CD14-positive monocyte (primary cell): ENCODE measurements around the gene AGGF1. TPM values are rescaled to one million over a fixed set of nuclear protein-coding genes. Genes with fewer than 3 reads are reported as not detected.
A peak's percentile ranks its signal among the peaks of the same experiment; 100 is the strongest.

Source experiments
- DNase-seq, 3 donors: peaks; one replicate each; pipeline ENCODE4 v3.0.0-alpha.2; 2011 to 2022
- H2AFZ ChIP-seq: 2 replicates; pipeline ENCODE4 v1.6.0; 2012; ENCODE audit warnings: mild to moderate bottlenecking, low read depth, low read length, inconsistent platforms; ENCODE audit not compliant: insufficient read depth, poor library complexity, severe bottlenecking
- H3K27ac ChIP-seq, 2 donors: 1 replicate in 1 of 2; 2 replicates in 1 of 2; pipeline ENCODE4 v1.5.1; 2012 to 2013; ENCODE audit warnings: low read length in 2 of 2, control low read depth in 1 of 2, inconsistent platforms in 1 of 2, low read depth in 1 of 2, mild to moderate bottlenecking in 1 of 2
- H3K27me3 ChIP-seq, 2 donors: one replicate each; pipeline versions ENCODE4 v1.6.0 to v1.6.1; 2011 to 2013; ENCODE audit warnings: low read length in 2 of 2; ENCODE audit not compliant: control insufficient read depth in 2 of 2, insufficient read depth in 2 of 2
- H3K36me3 ChIP-seq, 2 donors: replicated peaks in 1 of 2; 1 replicate in 1 of 2; 2 replicates in 1 of 2; pipeline versions ENCODE4 v1.5.1 to v1.6.1; 2012 to 2013; ENCODE audit warnings: low read length in 2 of 2, control low read depth in 1 of 2, inconsistent platforms in 1 of 2, mild to moderate bottlenecking in 1 of 2; ENCODE audit not compliant: insufficient read depth in 2 of 2, control insufficient read depth in 1 of 2
- H3K4me1 ChIP-seq, 2 donors: 1 replicate in 1 of 2; 2 replicates in 1 of 2; pipeline versions ENCODE4 v1.5.1 to v1.6.1; 2012 to 2013; ENCODE audit warnings: low read length in 2 of 2, control low read depth in 1 of 2, inconsistent platforms in 1 of 2, mild to moderate bottlenecking in 1 of 2, moderate library complexity in 1 of 2; ENCODE audit not compliant: insufficient read depth in 2 of 2, control insufficient read depth in 1 of 2
- H3K4me2 ChIP-seq: replicated peaks from 2 replicates; pipeline ENCODE3; 2012; ENCODE audit warnings: low read length, moderate library complexity, mild to moderate bottlenecking; ENCODE audit not compliant: poor library complexity, severe bottlenecking; ENCODE audit errors: extremely low read depth
- H3K4me3 ChIP-seq, 3 experiments: fragments of 200-600 bp in 1 of 3; sonication (generic) in 1 of 3; replicated peaks in 1 of 3; 1 replicate in 2 of 3; 2 replicates in 1 of 3; pipeline ENCODE4 v1.5.1; 2011 to 2013; ENCODE audit warnings: low read length in 3 of 3, mild to moderate bottlenecking in 3 of 3, control low read depth in 2 of 3, low read depth in 2 of 3, inconsistent platforms in 1 of 3, moderate library complexity in 1 of 3
- H3K79me2 ChIP-seq: 2 replicates; pipeline ENCODE4 v1.6.0; 2012; ENCODE audit warnings: mild to moderate bottlenecking, control low read depth, inconsistent platforms, low read length, moderate library complexity; ENCODE audit not compliant: insufficient read depth
- H3K9ac ChIP-seq: 2 replicates; pipeline ENCODE4 v1.6.0; 2017; ENCODE audit warnings: low read length, mild to moderate bottlenecking; ENCODE audit not compliant: insufficient read depth, poor library complexity, severe bottlenecking
- H3K9me3 ChIP-seq, 2 donors: replicated peaks in 1 of 2; 1 replicate in 1 of 2; 2 replicates in 1 of 2; pipeline versions ENCODE4 v1.5.1 to v1.6.1; 2012 to 2013; ENCODE audit warnings: low read length in 2 of 2, control low read depth in 1 of 2; ENCODE audit not compliant: control insufficient read depth in 1 of 2, insufficient read depth in 1 of 2
- H4K20me1 ChIP-seq: 2 replicates; pipeline ENCODE4 v1.6.0; 2012; ENCODE audit warnings: mild to moderate bottlenecking, low read length, control low read depth, moderate library complexity; ENCODE audit not compliant: insufficient read depth
- H3K27ac Mint-ChIP-seq, 7 donors: one replicate each; pipeline ENCODE4 v1.8.0; 2020; ENCODE audit warnings: mild to moderate bottlenecking in 7 of 7, mixed read lengths in 7 of 7, moderate library complexity in 6 of 7, inconsistent platforms in 2 of 7
- H3K27me3 Mint-ChIP-seq, 3 donors: one replicate each; pipeline ENCODE4 v1.8.0; 2021 to 2022; ENCODE audit warnings: low read depth in 3 of 3, mild to moderate bottlenecking in 3 of 3, mixed read lengths in 3 of 3, moderate library complexity in 3 of 3, inconsistent platforms in 1 of 3
- H3K36me3 Mint-ChIP-seq, 2 donors: one replicate each; pipeline ENCODE4 v1.8.0; 2020; ENCODE audit warnings: mixed read lengths in 2 of 2, inconsistent platforms in 1 of 2, mild to moderate bottlenecking in 1 of 2
- H3K4me1 Mint-ChIP-seq: one replicate; pipeline ENCODE4 v1.8.0; 2020; ENCODE audit warnings: mild to moderate bottlenecking, mixed read lengths
- H3K4me3 Mint-ChIP-seq, 2 donors: one replicate each; pipeline ENCODE4 v1.8.0; 2020; ENCODE audit warnings: mild to moderate bottlenecking in 2 of 2, mixed read lengths in 2 of 2, moderate library complexity in 1 of 2
- H3K9me3 Mint-ChIP-seq, 7 donors: one replicate each; pipeline ENCODE4 v1.8.0; 2020 to 2022; ENCODE audit warnings: mixed read lengths in 7 of 7, mild to moderate bottlenecking in 6 of 7, moderate library complexity in 6 of 7, inconsistent platforms in 2 of 7
- CTCF ChIP-seq: fragments of 200-600 bp; IDR thresholded peaks from one replicate; pipeline ENCODE4 v1.8.0; 2022; ENCODE audit warnings: antibody characterized with exemption, mild to moderate bottlenecking
- WGBS: methylation state at CpG from one replicate; pipeline ENCODE4 v1.1.5; 2013; ENCODE audit warnings: missing lambda C conversion rate; ENCODE audit not compliant: insufficient coverage; 5-methylcytosine and 5-hydroxymethylcytosine counted together
- intact Hi-C, 2 donors: fragments of 100-400 bp; cut with micrococcal nuclease; formaldehyde crosslinking; loops; one replicate each; pipeline versions ENCODE4 v1.15.0 to v1.15.1; 2023
- polyA plus RNA-seq, 3 donors: library from polyadenylated mRNA; depleted of rRNA in 1 of 3; unstranded in 2 of 3; stranded (reverse) in 1 of 3; fragments of 300-500 nt in 2 of 3; fragments of >200 nt in 1 of 3; fragmentation: Illumina TruSeq in 2 of 3; gene quantifications; 1 replicate in 2 of 3; 2 replicates in 1 of 3; pipeline ENCODE4 v1.2.3, GENCODE V29; 2012 to 2021

The AGGF1 gene
- polyA plus RNA-seq, 3 donors: 8.0 to 21.9 (median 13.0) TPM

GRCh38 chr5:77083088-77083487 lies 52.9 kb downstream of the AGGF1 start:
- TF ChIP-seq CTCF: no peak
- Histone ChIP-seq H3K4me1 (peaks cover 12 to 25% of the 10 kb centered on the region in 2 donors), H4K20me1 (no peaks in the 10 kb centered on the region), H3K79me2 (peaks cover 17% of the 10 kb centered on the region), H3K27me3 (no peaks in the 10 kb centered on the region), H3K9me3 (no peaks in the 10 kb centered on the region), H3K36me3 (peaks cover 0 to 9% of the 10 kb centered on the region in 2 donors), H3K9ac (no peak overlapping the region), H2AFZ (no peak overlapping the region), H3K27ac (no peak overlapping the region), H3K4me2 (no peak overlapping the region), H3K4me3 (no peak overlapping the region)
- no peak for DNase-seq
- Mint-ChIP-seq H3K4me3 (no peak overlapping the region), H3K27ac (peak overlapping the region in 1 of 7 donors; percentile 53), H3K27me3 (no peaks in the 10 kb centered on the region), H3K36me3 (peaks cover 12 to 15% of the 10 kb centered on the region in 2 donors), H3K9me3 (no peaks in the 10 kb centered on the region), H3K4me1 (peaks cover 22% of the 10 kb centered on the region)
- intact Hi-C loops: no loop called here
- WGBS: 90% methylated on average over 4 of the region's 6 CpGs

GRCh38 chr5:77086368-77086688 lies 56.1 kb downstream of the AGGF1 start:
- 0% methylated on average over 5 of the region's 6 CpGs for WGBS
- no peaks in the 10 kb centered on the region for H3K9me3 ChIP-seq
- H3K36me3 ChIP-seq: no peaks in the 10 kb centered on the region
- DNase-seq: no peak
- peak overlapping the region in 1 of 2 donors; percentile 86 for H3K27ac ChIP-seq
- H3K27me3 Mint-ChIP-seq: peaks cover 0 to 1% (median 0%) of the 10 kb centered on the region in 3 donors
- H3K79me2 ChIP-seq: peaks cover 14% of the 10 kb centered on the region
- peaks cover 23% of the 10 kb centered on the region for H3K4me1 Mint-ChIP-seq
- H2AFZ ChIP-seq: peak overlapping the region; percentile 99
- peak overlapping the region; percentile 88 for H3K9ac ChIP-seq
- H3K4me2 ChIP-seq: peak overlapping the region; percentile 91
- peaks cover 13 to 27% of the 10 kb centered on the region in 2 donors for H3K4me1 ChIP-seq
- H3K36me3 Mint-ChIP-seq: peaks cover 6 to 7% of the 10 kb centered on the region in 2 donors
- intact Hi-C loops: no loop called here
- peak overlapping the region; percentile 67 to 92 (median 77) for H3K4me3 ChIP-seq
- H3K27me3 ChIP-seq: no peaks in the 10 kb centered on the region
- H3K4me3 Mint-ChIP-seq: peak overlapping the region; percentile 97 to 99
- TF ChIP-seq CTCF: no peak
- H3K27ac Mint-ChIP-seq: peak overlapping the region in 6 of 7 donors; percentile 60 to 94 (median 78)
- H4K20me1 ChIP-seq: no peaks in the 10 kb centered on the region
- H3K9me3 Mint-ChIP-seq: no peaks in the 10 kb centered on the region
